Endodermal cell (in vitro differentiated cells): ENCODE measurements around the gene KCNC1. TPM values are rescaled to one million over a fixed set of nuclear protein-coding genes. Genes with fewer than 3 reads are reported as not detected.

Experiments
- DNase-seq: peaks from one replicate; pipeline ENCODE4 v3.0.0-alpha.2; 2017
- H3K27ac ChIP-seq: 2 replicates; pipeline ENCODE4 v1.5.1; 2013; ENCODE audit warnings: mild to moderate bottlenecking, low read depth, low read length, moderate library complexity
- H3K27me3 ChIP-seq: 2 replicates; pipeline ENCODE4 v1.6.1; 2013; ENCODE audit warnings: mild to moderate bottlenecking, low read length, moderate library complexity; ENCODE audit not compliant: insufficient read depth, control insufficient read depth, poor library complexity, severe bottlenecking
- H3K36me3 ChIP-seq: 2 replicates; pipeline ENCODE4 v1.7.0; 2013; ENCODE audit warnings: mild to moderate bottlenecking, low read length, moderate library complexity; ENCODE audit not compliant: control insufficient read depth, insufficient read depth
- H3K4me1 ChIP-seq: one replicate; pipeline ENCODE4 v1.7.0; 2013; ENCODE audit warnings: low read length; ENCODE audit not compliant: control insufficient read depth, insufficient read depth
- H3K4me3 ChIP-seq: 2 replicates; pipeline ENCODE4 v1.5.1; 2013; ENCODE audit warnings: mild to moderate bottlenecking, low read length, moderate library complexity
- H3K9ac ChIP-seq: 2 replicates; pipeline ENCODE4 v1.6.1; 2013; ENCODE audit warnings: mild to moderate bottlenecking, low read length, moderate library complexity; ENCODE audit not compliant: poor library complexity, severe bottlenecking; ENCODE audit errors: extremely low read depth
- H3K9me3 ChIP-seq: 2 replicates; pipeline ENCODE4 v1.6.1; 2013; ENCODE audit warnings: mild to moderate bottlenecking, low read length, moderate library complexity; ENCODE audit not compliant: control insufficient read depth
- H3K27ac Mint-ChIP-seq: 2 replicates; pipeline ENCODE4 v1.8.0; 2020; ENCODE audit warnings: mixed read lengths
- H3K27me3 Mint-ChIP-seq: 2 replicates; pipeline ENCODE4 v1.8.0; 2021; ENCODE audit warnings: mild to moderate bottlenecking, mixed read lengths; ENCODE audit not compliant: insufficient read depth
- H3K36me3 Mint-ChIP-seq: 2 replicates; pipeline ENCODE4 v1.8.0; 2020; ENCODE audit warnings: low read depth, mixed read lengths
- H3K4me1 Mint-ChIP-seq: 2 replicates; pipeline ENCODE4 v1.8.0; 2020; ENCODE audit warnings: mixed read lengths
- H3K4me3 Mint-ChIP-seq: 2 replicates; pipeline ENCODE4 v1.8.0; 2020; ENCODE audit warnings: mild to moderate bottlenecking, moderate library complexity, mixed read lengths
- H3K9me3 Mint-ChIP-seq: 2 replicates; pipeline ENCODE4 v1.8.0; 2020; ENCODE audit warnings: mild to moderate bottlenecking, mixed read lengths
- CTCF ChIP-seq: fragments of 200-600 bp; sonication (generic); conservative IDR thresholded peaks from 2 replicates; pipeline ENCODE4 v1.5.0; 2021; ENCODE audit warnings: antibody characterized with exemption, mild to moderate bottlenecking
- WGBS, 2 experiments: methylation state at CpG; one replicate each; pipeline versions ENCODE4 v1.1.5 to v1.1.7; 2013; ENCODE audit warnings: missing lambda C conversion rate in 2 of 2, mixed read lengths in 1 of 2; ENCODE audit not compliant: insufficient coverage in 1 of 2, insufficient read length in 1 of 2; 5-methylcytosine and 5-hydroxymethylcytosine counted together
- total RNA-seq, 2 donors: library from RNA; stranded (reverse); fragmentation: NEBNext Ultra II Directional in 1 of 2; extraction: Animal tissue kit (Norgen Biotek cat#: 25700) in 1 of 2; gene quantifications; 2 replicates in 1 of 2; 3 replicates in 1 of 2; pipeline ENCODE4 v1.2.1, GENCODE V29; 2021

The KCNC1 gene
- total RNA-seq, 2 donors from 2014 or later: not detected

DNA sequence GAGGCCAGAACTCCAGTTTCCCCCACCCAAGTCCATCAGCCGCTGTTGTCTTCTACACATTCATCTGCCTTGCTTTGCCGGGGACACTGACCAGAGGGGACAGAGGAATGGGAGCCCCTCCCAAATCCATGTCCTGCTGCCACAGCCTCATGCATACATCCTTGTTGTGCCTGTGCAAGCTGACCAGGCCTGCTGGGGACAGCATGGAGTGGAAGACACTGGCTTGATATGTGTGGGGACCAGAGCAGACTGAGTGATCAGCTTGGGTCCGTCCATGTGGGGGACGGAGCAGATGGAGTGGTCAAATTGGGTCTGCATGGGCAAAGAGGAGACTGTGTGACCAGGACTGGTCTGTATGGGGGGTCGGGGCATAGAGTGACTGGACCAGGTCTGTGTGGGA is 43.8 kb downstream of the KCNC1 start:
- no peaks in the 10 kb centered on the region for H3K36me3 Mint-ChIP-seq
- Histone ChIP-seq H3K27me3 (no peaks in the 10 kb centered on the region), H3K27ac (no peak overlapping the region), H3K36me3 (no peaks in the 10 kb centered on the region), H3K4me3 (no peak overlapping the region), H3K9ac (no peak overlapping the region), H3K9me3 (no peaks in the 10 kb centered on the region), H3K4me1 (no peaks in the 10 kb centered on the region)
- H3K27me3 Mint-ChIP-seq: no peaks in the 10 kb centered on the region
- no peak for TF ChIP-seq CTCF
- DNase-seq: no peak
- WGBS, 2 experiments: 92% methylated on average over 5 of the region's 5 CpGs; no CpG with 5 or more reads in 1 of the 2 experiments
- no peak overlapping the region for H3K4me3 Mint-ChIP-seq
- H3K27ac Mint-ChIP-seq: no peak overlapping the region
- no peaks in the 10 kb centered on the region for H3K4me1 Mint-ChIP-seq
- no peaks in the 10 kb centered on the region for H3K9me3 Mint-ChIP-seq

DNA sequence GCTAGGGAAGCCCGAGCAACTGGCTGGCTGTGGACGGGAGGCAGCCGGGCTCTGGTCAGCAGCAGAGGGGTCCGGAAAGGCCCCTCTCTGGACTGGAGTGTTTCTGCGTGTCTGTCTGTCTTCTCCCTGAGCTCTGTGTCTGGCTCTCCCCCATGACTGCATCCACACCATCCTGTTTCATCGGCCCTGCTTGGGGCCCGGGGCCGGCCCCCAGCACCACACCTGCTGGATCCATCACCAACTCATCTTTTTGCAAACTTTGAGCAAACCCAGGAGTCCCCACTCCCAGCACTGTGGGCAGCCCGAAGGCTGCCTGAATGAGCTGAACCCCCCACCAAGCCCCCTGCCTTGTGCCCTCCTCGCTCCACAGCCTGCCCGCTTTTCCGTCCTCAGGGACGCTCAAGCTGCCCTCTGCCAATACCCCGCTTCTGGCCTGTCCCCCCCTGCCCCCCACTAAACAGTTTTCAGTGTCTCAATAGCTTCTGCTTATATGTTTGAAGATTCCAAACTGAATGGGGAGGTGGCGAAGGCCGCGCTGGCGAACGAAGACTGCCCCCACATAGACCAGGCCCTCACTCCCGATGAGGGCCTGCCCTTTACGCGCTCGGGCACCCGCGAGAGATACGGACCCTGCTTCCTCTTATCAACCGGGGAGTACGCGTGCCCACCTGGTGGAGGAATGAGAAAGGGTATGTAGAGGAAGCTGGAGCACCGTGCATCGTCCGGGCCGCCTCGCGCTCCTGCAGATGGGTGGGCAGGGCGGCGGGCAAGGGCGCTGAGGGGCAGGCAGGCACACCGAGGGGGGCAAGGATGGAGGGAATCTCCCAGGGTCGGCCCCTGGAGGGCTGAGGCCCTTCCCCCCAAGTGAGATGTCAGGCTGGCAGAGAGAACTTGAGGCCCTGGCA is 44.6 kb downstream of the KCNC1 start:
- no peak for DNase-seq
- no peaks in the 10 kb centered on the region for H3K9me3 ChIP-seq
- H3K4me1 Mint-ChIP-seq: no peaks in the 10 kb centered on the region
- H3K4me1 ChIP-seq: no peaks in the 10 kb centered on the region
- H3K9ac ChIP-seq: no peak overlapping the region
- H3K36me3 Mint-ChIP-seq: no peaks in the 10 kb centered on the region
- no peaks in the 10 kb centered on the region for H3K36me3 ChIP-seq
- H3K27ac ChIP-seq: no peak overlapping the region
- H3K9me3 Mint-ChIP-seq: no peaks in the 10 kb centered on the region
- WGBS, 2 experiments: 96 to 97% methylated on average over 26 to 40 of the region's 40 CpGs
- no peak overlapping the region for H3K4me3 ChIP-seq
- H3K27me3 Mint-ChIP-seq: no peaks in the 10 kb centered on the region
- TF ChIP-seq CTCF: no peak
- H3K27me3 ChIP-seq: no peaks in the 10 kb centered on the region
- H3K4me3 Mint-ChIP-seq: no peak overlapping the region
- H3K27ac Mint-ChIP-seq: no peak overlapping the region

DNA sequence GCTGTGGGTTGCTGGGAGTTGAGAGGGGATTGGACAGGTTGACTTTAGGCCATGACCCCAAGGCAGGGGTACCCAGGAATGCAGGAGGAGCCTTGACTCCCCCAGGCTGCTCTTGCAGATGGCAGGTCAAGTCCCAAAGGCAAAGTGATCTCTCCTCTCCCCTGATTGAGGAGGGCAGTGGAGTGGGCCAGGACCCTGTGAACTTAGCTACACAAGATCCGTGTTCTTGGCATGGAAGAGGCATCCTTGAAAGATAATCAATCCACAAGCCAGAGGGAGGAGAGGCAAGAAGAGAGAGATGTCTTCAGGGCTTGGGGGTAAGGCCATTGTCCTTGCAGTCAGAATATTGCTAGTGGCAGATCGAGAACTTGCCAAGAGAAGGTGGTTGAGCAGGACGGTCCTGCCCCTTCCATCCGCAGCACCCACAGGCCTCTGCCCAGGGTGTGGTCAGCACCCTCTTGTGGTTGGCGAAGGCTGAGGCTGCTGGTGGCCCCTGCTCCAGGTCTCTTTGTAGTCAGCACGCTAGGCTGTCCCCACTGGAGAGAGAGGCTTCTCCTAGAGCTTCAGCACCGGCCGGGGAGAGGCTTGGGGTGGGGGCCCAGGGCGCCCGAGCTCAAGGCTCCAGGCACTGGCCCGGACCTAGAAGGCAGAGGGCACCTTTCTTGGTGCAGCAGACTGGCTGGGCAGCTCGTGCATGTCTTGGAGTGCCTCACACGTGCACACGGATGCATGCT is 45.4 kb downstream of the KCNC1 start:
- H3K9me3 Mint-ChIP-seq: no peaks in the 10 kb centered on the region
- H3K27me3 ChIP-seq: no peaks in the 10 kb centered on the region
- H3K9me3 ChIP-seq: no peaks in the 10 kb centered on the region
- no peak overlapping the region for H3K4me3 Mint-ChIP-seq
- TF ChIP-seq CTCF: no peak
- no peak overlapping the region for H3K4me3 ChIP-seq
- H3K4me1 Mint-ChIP-seq: no peaks in the 10 kb centered on the region
- no peaks in the 10 kb centered on the region for H3K36me3 ChIP-seq
- WGBS, 2 experiments: 91 to 94% methylated on average over 10 to 14 of the region's 14 CpGs
- H3K4me1 ChIP-seq: no peaks in the 10 kb centered on the region
- no peak overlapping the region for H3K27ac Mint-ChIP-seq
- H3K27me3 Mint-ChIP-seq: no peaks in the 10 kb centered on the region
- DNase-seq: no peak
- H3K36me3 Mint-ChIP-seq: no peaks in the 10 kb centered on the region
- H3K27ac ChIP-seq: no peak overlapping the region
- H3K9ac ChIP-seq: no peak overlapping the region
